Activated T-helper 17 cell treated with anti-CD3 and anti-CD28 coated beads, Interleukin-2, amount 50 U/mL, for 72 hours (primary cell): ENCODE measurements around the gene FGF22. TPM values are rescaled to one million over a fixed set of nuclear protein-coding genes. Genes with fewer than 3 reads are reported as not detected.

ENCODE experiments used
- total RNA-seq, 2 donors: library from RNA; stranded (reverse); gene quantifications; one replicate each; pipeline ENCODE4 v1.2.3, GENCODE V29; 2022

Gene FGF22
- total RNA-seq, 2 donors from 2014 or later: 1.7 TPM; not detected in 1

Other genes starting within 250 kb of the FGF22 start
- under 1 TPM; 0.13 to 0.40 TPM for gene C2CD4C, start 230.7 kb upstream of the FGF22 start, total RNA-seq
- gene SHC2, start 178.8 kb upstream of the FGF22 start, total RNA-seq: under 1 TPM in 1 of 2 donors, not detected in 1; 0.26 TPM
- under 1 TPM in 1 of 2 donors, not detected in 1; 0.29 TPM for gene MADCAM1, start 143.4 kb upstream of the FGF22 start, total RNA-seq
- gene TPGS1, start 132.4 kb upstream of the FGF22 start, total RNA-seq: 10 to 100 TPM in 1 of 2 donors, 1 to 10 TPM in 1; 6.3 to 14.1 TPM
- gene CDC34, start 108.1 kb upstream of the FGF22 start, total RNA-seq: 10 to 100 TPM; 31.4 to 44.5 TPM
- gene GZMM, start 95.8 kb upstream of the FGF22 start, total RNA-seq: 10 to 100 TPM; 30.5 to 31.3 TPM
- gene BSG, start 67.3 kb upstream of the FGF22 start, total RNA-seq: 100 to 1,000 TPM; 170 to 244 TPM
- under 1 TPM; 0.58 to 0.98 TPM for gene HCN2, start 50.0 kb upstream of the FGF22 start, total RNA-seq
- 10 to 100 TPM; 46.1 to 59.8 TPM for gene POLRMT, start 6.3 kb upstream of the FGF22 start, total RNA-seq
- 100 to 1,000 TPM in 1 of 2 donors, 10 to 100 TPM in 1; 74.0 to 103 TPM for gene RNF126, start 23.3 kb downstream of the FGF22 start, total RNA-seq
- gene FSTL3, start 36.5 kb downstream of the FGF22 start, total RNA-seq: 1 to 10 TPM; 7.0 to 9.1 TPM
- not detected for gene PRSS57, start 55.6 kb downstream of the FGF22 start, total RNA-seq
- under 1 TPM in 1 of 2 donors, not detected in 1; 0.26 TPM for gene PALM, start 69.1 kb downstream of the FGF22 start, total RNA-seq
- gene MISP, start 111.2 kb downstream of the FGF22 start, total RNA-seq: under 1 TPM; 0.45 to 0.50 TPM
- gene PTBP1, start 157.6 kb downstream of the FGF22 start, total RNA-seq: 100 to 1,000 TPM; 405 to 726 TPM
- not detected for gene PLPPR3, start 182.1 kb downstream of the FGF22 start, total RNA-seq
- under 1 TPM in 1 of 2 donors, not detected in 1; 0.19 TPM for gene AZU1, start 188.0 kb downstream of the FGF22 start, total RNA-seq
- gene PRTN3, start 201.1 kb downstream of the FGF22 start, total RNA-seq: not detected
- not detected for gene ELANE, start 212.4 kb downstream of the FGF22 start, total RNA-seq
- under 1 TPM; 0.40 to 0.89 TPM for gene CFD, start 219.8 kb downstream of the FGF22 start, total RNA-seq